CD14-positive monocyte (primary cell): ENCODE data around the gene MAST4. TPM values are rescaled to one million over a fixed set of nuclear protein-coding genes. Genes with fewer than 3 reads are reported as not detected.

Experiments used
- DNase-seq, 3 donors: peaks; one replicate each; pipeline ENCODE4 v3.0.0-alpha.2; 2011 to 2022
- H2AFZ ChIP-seq: 2 replicates; pipeline ENCODE4 v1.6.0; 2012; ENCODE audit warnings: mild to moderate bottlenecking, low read depth, low read length, inconsistent platforms; ENCODE audit not compliant: insufficient read depth, poor library complexity, severe bottlenecking
- H3K27ac ChIP-seq, 2 donors: 1 replicate in 1 of 2; 2 replicates in 1 of 2; pipeline ENCODE4 v1.5.1; 2012 to 2013; ENCODE audit warnings: low read length in 2 of 2, control low read depth in 1 of 2, inconsistent platforms in 1 of 2, low read depth in 1 of 2, mild to moderate bottlenecking in 1 of 2
- H3K27me3 ChIP-seq, 2 donors: one replicate each; pipeline versions ENCODE4 v1.6.0 to v1.6.1; 2011 to 2013; ENCODE audit warnings: low read length in 2 of 2; ENCODE audit not compliant: control insufficient read depth in 2 of 2, insufficient read depth in 2 of 2
- H3K36me3 ChIP-seq, 2 donors: replicated peaks in 1 of 2; 1 replicate in 1 of 2; 2 replicates in 1 of 2; pipeline versions ENCODE4 v1.5.1 to v1.6.1; 2012 to 2013; ENCODE audit warnings: low read length in 2 of 2, control low read depth in 1 of 2, inconsistent platforms in 1 of 2, mild to moderate bottlenecking in 1 of 2; ENCODE audit not compliant: insufficient read depth in 2 of 2, control insufficient read depth in 1 of 2
- H3K4me1 ChIP-seq, 2 donors: 1 replicate in 1 of 2; 2 replicates in 1 of 2; pipeline versions ENCODE4 v1.5.1 to v1.6.1; 2012 to 2013; ENCODE audit warnings: low read length in 2 of 2, control low read depth in 1 of 2, inconsistent platforms in 1 of 2, mild to moderate bottlenecking in 1 of 2, moderate library complexity in 1 of 2; ENCODE audit not compliant: insufficient read depth in 2 of 2, control insufficient read depth in 1 of 2
- H3K4me2 ChIP-seq: replicated peaks from 2 replicates; pipeline ENCODE3; 2012; ENCODE audit warnings: low read length, moderate library complexity, mild to moderate bottlenecking; ENCODE audit not compliant: poor library complexity, severe bottlenecking; ENCODE audit errors: extremely low read depth
- H3K4me3 ChIP-seq, 3 experiments: fragments of 200-600 bp in 1 of 3; sonication (generic) in 1 of 3; replicated peaks in 1 of 3; 1 replicate in 2 of 3; 2 replicates in 1 of 3; pipeline ENCODE4 v1.5.1; 2011 to 2013; ENCODE audit warnings: low read length in 3 of 3, mild to moderate bottlenecking in 3 of 3, control low read depth in 2 of 3, low read depth in 2 of 3, inconsistent platforms in 1 of 3, moderate library complexity in 1 of 3
- H3K79me2 ChIP-seq: 2 replicates; pipeline ENCODE4 v1.6.0; 2012; ENCODE audit warnings: mild to moderate bottlenecking, control low read depth, inconsistent platforms, low read length, moderate library complexity; ENCODE audit not compliant: insufficient read depth
- H3K9ac ChIP-seq: 2 replicates; pipeline ENCODE4 v1.6.0; 2017; ENCODE audit warnings: low read length, mild to moderate bottlenecking; ENCODE audit not compliant: insufficient read depth, poor library complexity, severe bottlenecking
- H3K9me3 ChIP-seq, 2 donors: replicated peaks in 1 of 2; 1 replicate in 1 of 2; 2 replicates in 1 of 2; pipeline versions ENCODE4 v1.5.1 to v1.6.1; 2012 to 2013; ENCODE audit warnings: low read length in 2 of 2, control low read depth in 1 of 2; ENCODE audit not compliant: control insufficient read depth in 1 of 2, insufficient read depth in 1 of 2
- H4K20me1 ChIP-seq: 2 replicates; pipeline ENCODE4 v1.6.0; 2012; ENCODE audit warnings: mild to moderate bottlenecking, low read length, control low read depth, moderate library complexity; ENCODE audit not compliant: insufficient read depth
- H3K27ac Mint-ChIP-seq, 7 donors: one replicate each; pipeline ENCODE4 v1.8.0; 2020; ENCODE audit warnings: mild to moderate bottlenecking in 7 of 7, mixed read lengths in 7 of 7, moderate library complexity in 6 of 7, inconsistent platforms in 2 of 7
- H3K27me3 Mint-ChIP-seq, 3 donors: one replicate each; pipeline ENCODE4 v1.8.0; 2021 to 2022; ENCODE audit warnings: low read depth in 3 of 3, mild to moderate bottlenecking in 3 of 3, mixed read lengths in 3 of 3, moderate library complexity in 3 of 3, inconsistent platforms in 1 of 3
- H3K36me3 Mint-ChIP-seq, 2 donors: one replicate each; pipeline ENCODE4 v1.8.0; 2020; ENCODE audit warnings: mixed read lengths in 2 of 2, inconsistent platforms in 1 of 2, mild to moderate bottlenecking in 1 of 2
- H3K4me1 Mint-ChIP-seq: one replicate; pipeline ENCODE4 v1.8.0; 2020; ENCODE audit warnings: mild to moderate bottlenecking, mixed read lengths
- H3K4me3 Mint-ChIP-seq, 2 donors: one replicate each; pipeline ENCODE4 v1.8.0; 2020; ENCODE audit warnings: mild to moderate bottlenecking in 2 of 2, mixed read lengths in 2 of 2, moderate library complexity in 1 of 2
- H3K9me3 Mint-ChIP-seq, 7 donors: one replicate each; pipeline ENCODE4 v1.8.0; 2020 to 2022; ENCODE audit warnings: mixed read lengths in 7 of 7, mild to moderate bottlenecking in 6 of 7, moderate library complexity in 6 of 7, inconsistent platforms in 2 of 7
- WGBS: methylation state at CpG from one replicate; pipeline ENCODE4 v1.1.5; 2013; ENCODE audit warnings: missing lambda C conversion rate; ENCODE audit not compliant: insufficient coverage; 5-methylcytosine and 5-hydroxymethylcytosine counted together
- intact Hi-C, 2 donors: fragments of 100-400 bp; cut with micrococcal nuclease; formaldehyde crosslinking; loops; one replicate each; pipeline versions ENCODE4 v1.15.0 to v1.15.1; 2023
- polyA plus RNA-seq, 3 donors: library from polyadenylated mRNA; depleted of rRNA in 1 of 3; unstranded in 2 of 3; stranded (reverse) in 1 of 3; fragments of 300-500 nt in 2 of 3; fragments of >200 nt in 1 of 3; fragmentation: Illumina TruSeq in 2 of 3; gene quantifications; 1 replicate in 2 of 3; 2 replicates in 1 of 3; pipeline ENCODE4 v1.2.3, GENCODE V29; 2012 to 2021
- TF ChIP-seq, protein P1 (sequence below): fragments of 200-600 bp; IDR thresholded peaks from one replicate; pipeline ENCODE4 v1.8.0; 2022; ENCODE audit warnings: antibody characterized with exemption, mild to moderate bottlenecking

MAST4 gene
- polyA plus RNA-seq, 3 donors: 0.03 to 0.24 TPM; not detected in 1

DNA sequence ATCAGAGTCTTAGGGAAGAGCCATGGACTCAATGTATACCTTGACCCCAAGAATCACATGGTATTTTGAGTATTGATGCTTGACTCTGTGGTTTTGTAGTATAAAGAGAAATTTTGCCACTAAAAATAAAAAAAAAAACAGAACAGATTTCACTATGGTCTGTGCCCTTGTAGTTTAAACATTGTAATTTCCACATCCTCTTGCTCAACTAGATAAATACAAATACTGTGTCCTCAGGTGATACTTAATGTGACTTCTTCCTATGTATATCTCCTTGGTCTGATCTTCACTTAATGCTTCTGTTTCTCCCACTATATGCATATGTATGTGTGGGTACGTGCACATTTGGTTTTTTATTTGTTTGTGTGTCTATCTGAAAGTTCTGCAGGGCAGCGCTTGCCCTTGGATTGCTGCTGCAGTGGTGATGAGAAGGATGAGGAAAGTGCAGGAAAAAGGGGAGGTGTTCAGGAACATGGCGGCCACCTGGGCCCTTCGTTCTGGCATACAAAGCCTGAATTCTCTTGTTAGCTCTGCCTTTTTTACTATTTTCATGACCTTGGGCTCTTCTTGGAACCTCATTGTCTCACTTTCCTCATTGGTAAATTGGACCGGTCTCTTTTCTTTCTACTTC is 222.2 kb downstream of the MAST4 start:
- Histone ChIP-seq H4K20me1 (no peaks in the 10 kb centered on the region), H2AFZ (no peak overlapping the region), H3K9me3 (no peaks in the 10 kb centered on the region), H3K27ac (no peak overlapping the region), H3K4me1 (no peaks in the 10 kb centered on the region), H3K4me2 (no peak overlapping the region), H3K9ac (no peak overlapping the region), H3K27me3 (no peaks in the 10 kb centered on the region), H3K79me2 (no peaks in the 10 kb centered on the region), H3K36me3 (no peaks in the 10 kb centered on the region), H3K4me3 (no peak overlapping the region)
- Mint-ChIP-seq H3K27ac (no peak overlapping the region), H3K4me1 (peaks cover 6% of the 10 kb centered on the region), H3K9me3 (no peaks in the 10 kb centered on the region), H3K27me3 (peaks cover 4 to 13% (median 10%) of the 10 kb centered on the region in 3 donors), H3K36me3 (no peaks in the 10 kb centered on the region), H3K4me3 (no peak overlapping the region)
- TF ChIP-seq, protein P1, sequence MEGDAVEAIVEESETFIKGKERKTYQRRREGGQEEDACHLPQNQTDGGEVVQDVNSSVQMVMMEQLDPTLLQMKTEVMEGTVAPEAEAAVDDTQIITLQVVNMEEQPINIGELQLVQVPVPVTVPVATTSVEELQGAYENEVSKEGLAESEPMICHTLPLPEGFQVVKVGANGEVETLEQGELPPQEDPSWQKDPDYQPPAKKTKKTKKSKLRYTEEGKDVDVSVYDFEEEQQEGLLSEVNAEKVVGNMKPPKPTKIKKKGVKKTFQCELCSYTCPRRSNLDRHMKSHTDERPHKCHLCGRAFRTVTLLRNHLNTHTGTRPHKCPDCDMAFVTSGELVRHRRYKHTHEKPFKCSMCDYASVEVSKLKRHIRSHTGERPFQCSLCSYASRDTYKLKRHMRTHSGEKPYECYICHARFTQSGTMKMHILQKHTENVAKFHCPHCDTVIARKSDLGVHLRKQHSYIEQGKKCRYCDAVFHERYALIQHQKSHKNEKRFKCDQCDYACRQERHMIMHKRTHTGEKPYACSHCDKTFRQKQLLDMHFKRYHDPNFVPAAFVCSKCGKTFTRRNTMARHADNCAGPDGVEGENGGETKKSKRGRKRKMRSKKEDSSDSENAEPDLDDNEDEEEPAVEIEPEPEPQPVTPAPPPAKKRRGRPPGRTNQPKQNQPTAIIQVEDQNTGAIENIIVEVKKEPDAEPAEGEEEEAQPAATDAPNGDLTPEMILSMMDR: no peak
- DNase-seq: no peak
- intact Hi-C loops: loop anchor here in 1 of 2 donors (10.0 kb wide), 1 partner anchor 56 kb away; no protein-coding TSS in a partner anchor
- WGBS: 100% methylated on average over 1 of the region's 5 CpGs

DNA sequence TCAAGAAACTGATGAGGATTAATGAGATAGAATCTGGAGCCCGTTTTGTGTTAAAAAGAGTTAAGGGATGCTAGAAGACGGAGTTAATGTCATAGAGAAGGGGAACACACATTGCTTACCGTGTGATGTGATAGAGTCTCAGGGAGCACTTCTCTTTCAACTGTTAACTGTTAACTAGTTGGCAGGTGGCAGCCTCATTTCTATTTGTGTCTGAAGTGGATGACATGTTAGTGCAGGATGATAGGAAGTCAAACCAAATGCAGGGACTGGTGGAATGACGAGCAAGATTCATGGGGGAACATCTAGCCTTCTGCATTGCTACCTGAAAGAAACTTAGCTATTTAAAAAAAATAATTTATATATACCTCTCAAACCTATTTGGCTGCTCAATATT is 222.7 kb downstream of the MAST4 start:
- TF ChIP-seq, protein P1: no peak
- Histone ChIP-seq H3K79me2 (no peaks in the 10 kb centered on the region), H4K20me1 (no peaks in the 10 kb centered on the region), H3K4me3 (no peak overlapping the region), H3K9me3 (no peaks in the 10 kb centered on the region), H2AFZ (no peak overlapping the region), H3K4me2 (no peak overlapping the region), H3K4me1 (no peaks in the 10 kb centered on the region), H3K36me3 (no peaks in the 10 kb centered on the region), H3K27ac (no peak overlapping the region), H3K27me3 (no peaks in the 10 kb centered on the region), H3K9ac (no peak overlapping the region)
- H3K4me3 Mint-ChIP-seq: no peak overlapping the region
- H3K36me3 Mint-ChIP-seq: no peaks in the 10 kb centered on the region
- no peak overlapping the region for H3K27ac Mint-ChIP-seq
- intact Hi-C loops: loop anchor here in 1 of 2 donors (10.0 kb wide), 1 partner anchor 56 kb away; no protein-coding TSS in a partner anchor
- DNase-seq: no peak
- H3K9me3 Mint-ChIP-seq: no peaks in the 10 kb centered on the region
- H3K27me3 Mint-ChIP-seq: peaks cover 4 to 13% (median 10%) of the 10 kb centered on the region in 3 donors
- 72% methylated on average over 3 of the region's 4 CpGs for WGBS
- H3K4me1 Mint-ChIP-seq: peaks cover 6% of the 10 kb centered on the region
